H1 (cell line): Measurements from ENCODE around the gene MLH3. TPM values are rescaled to one million over a fixed set of nuclear protein-coding genes. Genes with fewer than 3 reads are reported as not detected.

Experiments used
- ASH2L ChIP-seq: fragments of 200-600, 300-600 bp; sonication (generic); IDR thresholded peaks from one replicate; pipeline ENCODE4 v1.7.1; 2017; ENCODE audit warnings: low read length
- ATF3 ChIP-seq: IDR thresholded peaks from 2 replicates; pipeline ENCODE4 v1.6.1; 2011; ENCODE audit warnings: low read depth, mild to moderate bottlenecking, low read length; ENCODE audit not compliant: insufficient read depth
- BACH1 ChIP-seq: IDR thresholded peaks from 2 replicates; pipeline ENCODE4 v1.6.1; 2012; ENCODE audit warnings: low read length, improper control_type of control experiment
- CBX8 ChIP-seq: fragments of 300-800, 300-1000 bp; sonication (generic); IDR thresholded peaks from 2 replicates; pipeline ENCODE4 v1.7.1; 2016; ENCODE audit warnings: low read depth, low read length, borderline replicate concordance
- CHD2 ChIP-seq: IDR thresholded peaks from 2 replicates; pipeline ENCODE4 v1.6.1; 2012; ENCODE audit warnings: low read length, improper control_type of control experiment
- CTCF ChIP-seq, 3 experiments: IDR thresholded peaks; 1 replicate in 2 of 3; 2 replicates in 1 of 3; pipeline versions ENCODE4 v1.5.1 to v1.6.1; 2011; ENCODE audit warnings: low read length in 3 of 3, mild to moderate bottlenecking in 3 of 3, inconsistent platforms in 2 of 3, low read depth in 1 of 3, moderate library complexity in 1 of 3; ENCODE audit not compliant: insufficient read depth in 1 of 3; ENCODE audit errors: control extremely low read depth in 1 of 3
- JUN ChIP-seq: IDR thresholded peaks from 2 replicates; pipeline ENCODE4 v1.6.1; 2011; ENCODE audit warnings: low read depth, mild to moderate bottlenecking, improper control_type of control experiment, low read length
- KDM5A ChIP-seq: fragments of 200-600 bp; IDR thresholded peaks from 2 replicates; pipeline ENCODE4 v1.7.1; 2012; ENCODE audit warnings: mild to moderate bottlenecking, low read length, inconsistent platforms, mixed read lengths
- POLR2A ChIP-seq, 2 experiments: IDR thresholded peaks; 1 replicate in 1 of 2; 2 replicates in 1 of 2; pipeline ENCODE4 v1.6.1; 2011; ENCODE audit warnings: low read depth in 2 of 2, low read length in 2 of 2, mild to moderate bottlenecking in 2 of 2; ENCODE audit errors: control extremely low read depth in 1 of 2
- POLR2AphosphoS5 ChIP-seq: IDR thresholded peaks from 2 replicates; pipeline ENCODE4 v1.6.1; 2011; ENCODE audit warnings: low read depth, low read length
- RAD21 ChIP-seq, 2 experiments: IDR thresholded peaks in 1 of 2; conservative IDR thresholded peaks in 1 of 2; 2 replicates each; pipeline ENCODE4 v1.6.1; 2011; ENCODE audit warnings: low read depth in 2 of 2, low read length in 2 of 2, improper control_type of control experiment in 1 of 2, inconsistent platforms in 1 of 2, mild to moderate bottlenecking in 1 of 2, moderate library complexity in 1 of 2
- RXRA ChIP-seq: IDR thresholded peaks from 2 replicates; pipeline ENCODE4 v1.6.1; 2011; ENCODE audit warnings: low read depth, mild to moderate bottlenecking, low read length, moderate library complexity; ENCODE audit not compliant: insufficient read depth
- SAP30 ChIP-seq: fragments of 300-600 bp; sonication (generic); IDR thresholded peaks from 2 replicates; pipeline ENCODE4 v1.7.1; 2012; ENCODE audit warnings: low read length, moderate library complexity, mild to moderate bottlenecking, inconsistent platforms; ENCODE audit not compliant: insufficient read depth, insufficient replicate concordance
- SIN3A ChIP-seq, 2 experiments: IDR thresholded peaks in 1 of 2; conservative IDR thresholded peaks in 1 of 2; 2 replicates each; pipeline ENCODE4 v1.6.1; 2011 to 2012; ENCODE audit warnings: low read length in 2 of 2, improper control_type of control experiment in 1 of 2, low read depth in 1 of 2, mild to moderate bottlenecking in 1 of 2
- SP4 ChIP-seq: IDR thresholded peaks from 2 replicates; pipeline ENCODE4 v1.6.1; 2012; ENCODE audit warnings: low read length, inconsistent platforms
- SRF ChIP-seq: IDR thresholded peaks from 2 replicates; pipeline ENCODE4 v1.6.1; 2011; ENCODE audit warnings: mild to moderate bottlenecking, low read depth, low read length, moderate library complexity
- TCF12 ChIP-seq: IDR thresholded peaks from 2 replicates; pipeline ENCODE4 v1.6.1; 2011; ENCODE audit warnings: low read depth, mild to moderate bottlenecking, low read length
- USF2 ChIP-seq: IDR thresholded peaks from 2 replicates; pipeline ENCODE4 v1.6.1; 2011; ENCODE audit warnings: low read length, improper control_type of control experiment
- YY1 ChIP-seq: IDR thresholded peaks from 2 replicates; pipeline ENCODE4 v1.6.1; 2011; ENCODE audit warnings: low read depth, mild to moderate bottlenecking, low read length
- polyA plus RNA-seq, 7 experiments: library from polyadenylated mRNA; depleted of rRNA in 3 of 7; stranded (reverse) in 5 of 7; unstranded in 2 of 7; fragments of >200 nt in 5 of 7; fragments of 200-250 nt in 2 of 7; gene quantifications; 1 replicate in 5 of 7; 2 replicates in 1 of 7; 4 replicates in 1 of 7; pipeline versions ENCODE4 v1.2.1 to v1.2.3, GENCODE V29; 2011 to 2013; ENCODE audit warnings: missing spikeins in 2 of 7, mixed read lengths in 2 of 7
- total RNA-seq: library from RNA; stranded (reverse); fragmentation: NEBNext Ultra II Directional; extraction: Animal tissue kit (Norgen Biotek cat#: 25700); gene quantifications from 2 replicates; pipeline ENCODE4 v1.2.1, GENCODE V29; 2021

MLH3 gene
- total and polyA plus RNA-seq, 2 of the 8 experiments (the other 6 are each of a cell fraction or from before 2014, with no cell fraction given): 9.3 to 20.1 TPM

GRCh38 chr14:74979442-74980397 lies 71.5 kb downstream of the MLH3 start (continued):
- no peak for TF ChIP-seq POLR2A (IDR thresholded peaks at IDR 0.05; ENCODE audit: control extremely low read depth in 1 of 2, low read depth in 2 of 2, low read length in 2 of 2)
- TF ChIP-seq USF2: no peak
- no peak for TF ChIP-seq SRF
- no peak for TF ChIP-seq KDM5A
- TF ChIP-seq SAP30: no peak
- TF ChIP-seq RAD21 (IDR thresholded peaks at IDR 0.05 in 1 of 2, conservative IDR thresholded peaks at IDR 0.05 in 1 of 2; ENCODE audit: low read depth in 2 of 2, low read length in 2 of 2): peak in 1 of 2 experiments; percentile 21; a peak in 1 of 4 replicates
- TF ChIP-seq YY1: no peak
- no peak for TF ChIP-seq ASH2L
- TF ChIP-seq TCF12: no peak
- TF ChIP-seq RXRA: no peak
- no peak for TF ChIP-seq ATF3
- TF ChIP-seq CTCF (IDR thresholded peaks at IDR 0.05; ENCODE audit: control extremely low read depth in 1 of 3, insufficient read depth in 1 of 3, low read depth in 1 of 3, low read length in 3 of 3): peak in 2 of 3 experiments; percentile 5 to 44; a peak in 1 of 4 replicates
- TF ChIP-seq SIN3A (conservative IDR thresholded peaks at IDR 0.05 in 1 of 2, IDR thresholded peaks at IDR 0.05 in 1 of 2; ENCODE audit: low read depth in 1 of 2, low read length in 2 of 2): no peak
- no peak for TF ChIP-seq SP4
- TF ChIP-seq CBX8: no peak
- no peak for TF ChIP-seq JUN
- TF ChIP-seq POLR2AphosphoS5: no peak
- no peak for TF ChIP-seq CHD2
- TF ChIP-seq BACH1: no peak
